Endometrial microvascular endothelial cells (primary cell): ENCODE results near the gene PELI2. TPM values are rescaled to one million over a fixed set of nuclear protein-coding genes. Genes with fewer than 3 reads are reported as not detected.

ENCODE experiments used
- in situ Hi-C: cut with HindIII; loops from 2 replicates; pipeline ENCODE4 v1.10.0; 2017; ENCODE audit warnings: low sequenced_read_pairs, low pct_unique_long_range_greater_than_20kb; ENCODE audit errors: inconsistent ontology term
- total RNA-seq: library from RNA; depleted of rRNA; stranded (reverse); fragments of >200 nt; gene quantifications from one replicate; pipeline ENCODE4 v1.2.3, GENCODE V29; 2015; ENCODE audit errors: inconsistent ontology term

The PELI2 gene
- total RNA-seq, result 11.9 TPM

DNA sequence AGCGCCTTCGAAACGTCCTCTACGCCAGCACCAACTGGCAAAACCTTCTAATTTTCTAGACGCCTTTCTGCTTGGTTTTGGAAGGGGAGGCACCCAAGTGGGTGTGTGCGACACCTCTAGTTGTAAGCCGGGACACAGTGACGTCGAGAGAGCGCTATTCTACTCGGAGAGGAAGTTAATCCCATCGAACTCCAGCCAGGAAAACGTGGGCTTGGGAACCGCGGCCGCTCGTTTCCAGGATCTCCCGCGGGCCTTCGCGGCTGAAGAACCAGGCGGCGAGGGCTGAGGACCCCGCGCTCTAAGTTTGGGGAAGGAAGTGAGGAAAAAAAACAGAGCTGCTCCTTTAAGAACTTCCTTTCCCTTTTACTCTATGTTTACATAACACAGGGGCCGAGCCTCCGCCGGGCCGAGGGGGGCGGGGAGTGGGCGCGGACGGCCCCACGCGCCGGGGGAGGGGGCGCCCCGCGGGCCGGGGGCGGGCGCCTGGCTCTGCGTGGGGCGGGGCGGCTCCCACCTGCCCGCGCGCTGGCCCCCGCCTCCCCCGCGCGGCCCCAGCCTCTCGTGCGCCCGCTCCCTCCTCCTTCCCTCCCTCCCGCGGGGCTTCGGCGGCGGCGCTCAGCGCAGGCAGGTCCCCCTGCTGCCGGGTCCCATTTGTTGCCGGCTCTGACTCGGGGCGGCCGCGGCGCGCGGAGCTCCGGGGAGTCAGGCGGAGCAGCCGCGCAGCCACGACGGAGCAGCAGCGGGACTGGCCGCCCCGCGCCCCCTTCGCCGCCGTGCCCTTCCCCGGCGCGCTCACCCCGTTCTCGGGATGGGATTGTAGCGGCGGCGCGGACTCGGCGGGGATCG lies at the start of gene PELI2:
PELI2 (plus strand) TSS at position 647 of the 846 bp plus-strand sequence. CDS start 250 bp downstream, outside the sequence.
- in situ Hi-C loops, result no loop called here

GRCh38 chr14:56073799-56074198 lies 44.4 kb upstream of the PELI2 start:
- in situ Hi-C loops, result no loop called here

DNA sequence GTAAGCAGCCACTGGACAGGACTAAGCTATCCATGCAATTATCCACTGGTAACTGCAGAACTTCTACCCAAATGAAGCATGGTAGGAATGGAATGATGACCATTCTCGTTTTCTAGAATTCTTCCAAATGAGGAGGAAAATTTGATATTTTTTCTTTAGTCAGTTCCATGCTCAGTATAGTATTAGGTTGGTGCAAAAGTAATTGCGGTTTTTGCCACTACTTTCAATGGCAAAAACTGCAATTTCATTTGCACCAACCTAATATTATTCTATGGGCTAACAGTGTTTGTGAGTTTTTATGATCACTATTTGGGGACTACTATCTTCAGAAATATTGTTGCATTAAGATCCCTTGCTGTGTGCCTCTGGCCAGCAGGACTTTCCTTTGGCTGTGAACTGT lies 42.9 kb upstream of the PELI2 start:
- in situ Hi-C loops, result no loop called here

DNA sequence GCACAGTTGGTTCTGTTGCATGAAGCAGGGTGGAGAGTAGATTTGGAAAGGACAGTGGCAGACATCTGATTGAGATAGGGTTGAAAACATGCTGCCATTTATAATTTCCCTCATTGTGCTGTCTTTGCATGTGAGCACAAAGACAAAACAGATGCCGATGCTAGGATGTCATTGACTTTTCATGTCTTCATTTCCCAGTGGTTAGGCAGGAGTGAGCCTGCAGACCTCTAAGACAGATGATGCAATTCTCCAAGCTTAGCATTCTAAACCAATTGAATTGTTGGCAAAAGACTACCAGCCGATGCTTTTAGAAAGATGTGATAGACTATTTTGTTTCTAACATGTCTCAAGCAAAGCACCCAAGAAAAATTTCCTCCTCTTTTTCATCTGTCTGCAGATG lies 37.1 kb upstream of the PELI2 start:
- in situ Hi-C loops, result no loop called here

DNA sequence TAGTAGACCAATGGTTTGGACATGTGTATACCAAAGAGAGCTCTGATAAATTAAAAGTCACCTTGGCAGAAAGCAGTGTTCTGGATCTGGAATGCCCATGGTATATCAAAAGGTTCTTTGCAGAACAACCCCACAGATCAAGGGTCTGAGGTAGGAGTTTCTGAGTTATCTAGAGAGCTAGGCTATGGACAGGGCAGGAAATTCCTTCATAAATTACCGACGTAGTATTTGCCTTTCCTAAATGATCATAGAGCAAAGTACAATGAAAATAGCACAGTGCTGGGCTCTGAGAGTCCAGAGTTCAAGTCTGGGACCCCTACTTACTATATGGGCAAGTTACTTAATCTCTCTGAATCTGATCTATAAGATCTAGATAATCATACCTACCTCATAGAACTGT lies 35.3 kb upstream of the PELI2 start:
- in situ Hi-C loops, result no loop called here

- in situ Hi-C loops, result no loop called here
Measured at GRCh38 chr14:56085471-56085870, 32.7 kb upstream of the PELI2 start.

DNA sequence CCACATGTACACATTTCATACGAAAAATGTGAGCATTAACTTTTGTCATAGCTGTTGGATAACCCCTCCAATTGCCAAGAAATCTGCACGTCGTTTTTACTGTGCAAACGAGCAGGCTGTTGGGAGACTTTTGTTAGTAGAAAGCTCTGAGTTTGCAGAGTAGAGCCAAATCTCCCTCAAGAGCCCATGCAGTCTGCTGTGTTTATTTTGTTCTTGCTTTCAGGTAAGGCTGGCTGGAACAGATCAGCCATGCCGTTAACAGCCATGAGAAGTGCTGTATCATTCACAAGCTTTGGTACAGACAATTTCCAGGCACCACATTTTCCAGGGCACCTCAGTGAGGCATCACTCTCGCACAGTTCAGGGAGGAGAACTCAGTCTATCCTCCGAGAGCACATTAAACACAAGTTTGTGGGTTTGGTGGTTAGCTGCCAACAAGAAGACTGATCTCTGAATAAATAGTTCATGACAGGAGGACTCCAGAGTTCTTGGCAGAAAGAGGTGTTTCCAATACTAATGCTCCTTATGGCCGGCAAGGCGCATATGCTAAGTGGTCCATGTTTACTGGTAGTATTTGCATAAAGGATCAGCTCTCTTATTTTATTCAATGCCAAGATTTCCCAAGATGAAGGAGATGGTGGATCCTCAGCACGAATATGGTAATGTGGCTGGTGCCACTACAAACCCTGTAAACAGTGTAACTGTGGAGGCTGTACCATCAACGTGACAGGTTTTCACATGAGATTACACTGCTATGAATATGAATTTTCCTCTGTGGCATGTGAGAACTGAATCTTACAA lies 30.3 kb upstream of the PELI2 start:
- in situ Hi-C loops, result no loop called here

DNA sequence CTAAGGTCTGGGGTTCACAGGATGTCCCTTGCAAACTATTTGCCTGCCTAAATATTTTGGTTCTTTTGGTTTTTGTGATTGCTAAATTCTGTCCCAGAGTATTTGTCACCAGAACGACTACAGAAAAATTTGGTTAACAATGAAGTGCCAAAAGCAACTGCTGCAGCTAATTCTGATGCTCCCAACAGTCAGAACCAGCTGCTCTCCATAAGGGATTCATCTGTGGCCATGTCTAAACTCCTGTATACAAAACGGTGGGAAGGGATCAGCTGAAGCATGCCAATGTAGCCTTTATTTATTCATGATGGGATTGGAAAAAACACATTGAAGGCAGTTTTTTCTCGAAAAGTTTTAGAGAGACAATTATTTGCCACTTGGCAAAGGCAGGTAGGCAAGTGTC lies 29.3 kb upstream of the PELI2 start:
- in situ Hi-C loops, result no loop called here

DNA sequence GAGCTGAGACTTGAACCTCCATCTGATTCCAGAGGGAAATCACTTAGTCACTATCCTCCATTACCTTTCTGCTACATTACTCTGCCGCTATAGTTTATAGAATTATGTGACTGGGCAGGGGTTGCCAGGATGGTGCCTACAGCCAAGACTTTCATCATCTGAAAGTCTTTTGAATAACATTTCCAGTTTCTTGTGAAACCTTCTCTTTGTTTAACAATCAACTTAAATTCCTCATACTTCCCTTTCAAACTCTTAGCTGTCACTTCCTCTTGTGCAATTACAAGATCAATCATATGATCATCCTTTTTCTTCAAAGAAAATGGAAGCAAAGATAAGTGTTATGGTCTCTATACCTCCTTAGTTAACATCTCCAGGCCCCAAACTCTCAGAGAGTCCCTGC lies 25.4 kb upstream of the PELI2 start:
- in situ Hi-C loops, result no loop called here

DNA sequence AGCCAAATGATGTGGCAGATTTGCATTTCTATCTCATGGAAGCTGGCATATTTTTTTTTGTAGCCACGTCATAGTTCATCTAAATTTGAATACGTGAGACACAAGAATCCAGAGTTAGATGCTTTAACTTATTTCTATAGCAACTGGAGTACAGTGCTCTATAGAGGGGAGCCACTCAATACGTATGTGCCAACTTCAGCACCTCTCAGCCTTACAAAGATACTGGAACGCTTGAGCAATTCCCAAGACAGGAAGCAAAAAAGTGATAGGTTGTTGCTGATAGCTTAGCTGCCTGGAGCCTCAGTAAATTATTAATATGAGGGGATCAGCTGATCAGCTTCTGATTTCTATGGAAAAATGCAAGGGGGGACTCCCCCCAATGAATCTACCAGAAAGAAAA lies 24.1 kb upstream of the PELI2 start:
- in situ Hi-C loops, result no loop called here

- in situ Hi-C loops, result no loop called here
Measured at GRCh38 chr14:56098021-56098420, 20.2 kb upstream of the PELI2 start.

- in situ Hi-C loops, result no loop called here
Measured at GRCh38 chr14:56099081-56099797, 19.0 kb upstream of the PELI2 start.

DNA sequence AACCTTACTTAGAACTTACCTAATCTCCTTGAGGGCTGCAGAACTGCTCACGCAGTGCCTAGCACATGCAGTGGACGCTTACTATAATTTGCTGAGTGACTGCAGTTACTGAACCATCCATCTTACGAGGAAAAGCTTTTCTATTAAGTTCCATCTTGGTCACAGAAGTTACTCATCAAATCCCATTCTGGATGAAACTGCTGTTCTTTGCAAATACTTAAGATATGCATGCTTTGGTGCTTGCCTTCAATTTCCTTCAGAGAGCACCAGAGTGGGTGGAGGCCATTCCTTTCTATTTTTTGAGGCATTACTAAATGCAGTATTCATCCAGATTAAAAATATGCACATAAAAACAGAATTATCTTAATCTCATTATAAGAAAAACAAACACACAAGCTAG lies 17.7 kb upstream of the PELI2 start:
- in situ Hi-C loops, result no loop called here

DNA sequence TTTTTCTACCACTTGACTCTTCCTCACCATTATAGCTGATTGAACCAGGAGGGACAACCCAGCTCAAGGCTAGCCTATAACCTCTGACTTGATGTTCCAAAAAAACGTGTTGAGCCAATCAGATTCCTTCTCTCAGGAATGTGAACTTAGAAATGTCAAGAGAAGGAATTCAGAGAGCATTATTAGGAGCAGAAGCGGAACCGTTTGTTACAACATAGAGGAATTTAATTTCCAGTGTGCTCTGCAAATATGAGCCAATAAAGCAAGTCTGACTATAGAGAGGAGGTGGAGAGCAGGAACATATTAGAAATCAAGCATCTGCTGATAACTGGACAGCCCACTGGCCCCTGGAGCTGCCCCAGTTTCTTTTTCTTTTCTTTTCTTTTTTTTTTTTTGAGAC lies 15.3 kb upstream of the PELI2 start:
- in situ Hi-C loops, result no loop called here

GRCh38 chr14:56107615-56108014 lies 10.6 kb upstream of the PELI2 start:
- in situ Hi-C loops, result no loop called here

GRCh38 chr14:56108057-56108456 lies 10.2 kb upstream of the PELI2 start:
- in situ Hi-C loops, result no loop called here

- in situ Hi-C loops, result no loop called here
Measured at GRCh38 chr14:56112781-56113180, 5.4 kb upstream of the PELI2 start.

DNA sequence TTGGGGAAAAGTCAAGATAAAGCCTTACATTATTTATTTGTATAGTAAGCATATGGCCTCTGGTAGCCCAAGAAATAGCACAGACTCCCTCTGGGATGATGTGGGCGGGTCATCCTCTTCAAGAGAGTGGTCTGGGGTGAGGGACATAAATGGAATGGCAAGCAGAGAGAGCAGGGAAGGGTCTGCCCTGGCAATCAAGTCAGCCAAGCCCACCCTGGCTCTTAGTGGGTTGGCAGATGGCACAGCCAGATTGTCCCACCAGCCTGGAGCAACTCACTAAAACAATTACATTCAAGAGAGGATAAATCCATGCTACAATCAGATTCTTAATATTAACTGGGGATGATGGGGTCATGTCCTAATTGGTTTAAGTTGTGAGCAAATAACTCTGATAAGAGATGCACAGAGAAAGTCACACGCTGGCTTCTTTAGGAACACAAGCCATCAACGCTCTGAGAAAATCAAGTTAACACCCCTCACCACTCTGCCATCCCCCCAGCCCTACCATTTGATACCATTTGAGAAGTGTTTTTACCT lies 2.8 kb upstream of the PELI2 start:
- in situ Hi-C loops, result no loop called here
